Spleen (tissue), 7 donors: ENCODE data around the gene UBASH3B.

Source experiments
- POLR2A ChIP-seq, 3 donors: fragments of 450-650 bp; IDR thresholded peaks; one replicate each; pipeline ENCODE4 v1.5.1; 2017; ENCODE audit warnings: antibody characterized with exemption in 3 of 3, mild to moderate bottlenecking in 1 of 3
- POLR2AphosphoS5 ChIP-seq, 3 donors: sonication (generic); formaldehyde crosslinking; IDR thresholded peaks; one replicate each; pipeline ENCODE4 v1.5.1; 2017; ENCODE audit warnings: antibody characterized with exemption in 3 of 3
- TF ChIP-seq, protein P1 (sequence below), 11 experiments: fragments of 200-600 bp in 7 of 11; fragments of 450-650 bp in 4 of 11; sonication (generic) in 4 of 11; IDR thresholded peaks in 8 of 11; conservative IDR thresholded peaks in 3 of 11; 1 replicate in 7 of 11; 2 replicates in 4 of 11; pipeline versions ENCODE4 v1.4.0 to v1.8.0; 2016 to 2021; ENCODE audit warnings: antibody characterized with exemption in 11 of 11, inconsistent platforms in 4 of 11, mild to moderate bottlenecking in 1 of 11
- donor health status: DM: no; HTN: no; CAD: no; lungs with moderate emphysema.
- donor health status: DM: no; HTN: no; CAD: no.
- donor health status: DM: no; HTN: no; CAD: no.

DNA sequence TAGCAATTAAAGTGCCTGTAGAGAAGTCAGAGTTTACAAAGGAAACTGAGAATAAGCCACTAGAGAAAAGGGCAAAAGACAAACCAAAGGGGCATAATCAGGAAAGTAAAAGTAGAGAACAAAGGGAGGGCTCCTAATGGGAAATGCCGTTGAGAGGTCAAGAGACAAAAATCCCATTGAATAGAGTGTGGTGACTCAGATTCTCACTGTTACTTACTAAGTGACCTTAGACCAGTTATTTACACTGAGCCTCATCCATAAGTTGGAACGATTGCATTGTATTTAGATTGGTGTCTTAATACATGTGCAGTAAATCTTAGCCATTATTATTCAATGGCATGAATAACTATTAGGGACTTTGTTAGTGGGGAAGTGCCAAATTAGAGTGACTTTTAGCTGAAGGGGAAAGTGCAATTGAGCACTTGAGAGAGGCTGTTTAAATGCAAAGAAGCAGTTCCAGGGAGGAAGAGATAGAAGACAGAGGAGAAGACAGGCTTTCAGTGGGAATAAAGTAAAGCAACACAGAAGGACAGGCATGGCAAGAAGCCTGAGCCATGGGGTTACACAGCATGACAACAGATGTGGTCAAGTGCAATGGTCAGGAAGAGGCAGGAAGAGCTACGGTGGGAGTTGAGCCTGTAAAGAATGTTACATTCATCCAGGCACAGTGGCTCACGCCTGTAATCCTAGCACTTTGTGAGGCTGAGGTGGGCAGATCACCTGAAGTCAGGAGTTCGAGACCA, 82.6 kb downstream of the UBASH3B start:
- TF ChIP-seq, protein P1, sequence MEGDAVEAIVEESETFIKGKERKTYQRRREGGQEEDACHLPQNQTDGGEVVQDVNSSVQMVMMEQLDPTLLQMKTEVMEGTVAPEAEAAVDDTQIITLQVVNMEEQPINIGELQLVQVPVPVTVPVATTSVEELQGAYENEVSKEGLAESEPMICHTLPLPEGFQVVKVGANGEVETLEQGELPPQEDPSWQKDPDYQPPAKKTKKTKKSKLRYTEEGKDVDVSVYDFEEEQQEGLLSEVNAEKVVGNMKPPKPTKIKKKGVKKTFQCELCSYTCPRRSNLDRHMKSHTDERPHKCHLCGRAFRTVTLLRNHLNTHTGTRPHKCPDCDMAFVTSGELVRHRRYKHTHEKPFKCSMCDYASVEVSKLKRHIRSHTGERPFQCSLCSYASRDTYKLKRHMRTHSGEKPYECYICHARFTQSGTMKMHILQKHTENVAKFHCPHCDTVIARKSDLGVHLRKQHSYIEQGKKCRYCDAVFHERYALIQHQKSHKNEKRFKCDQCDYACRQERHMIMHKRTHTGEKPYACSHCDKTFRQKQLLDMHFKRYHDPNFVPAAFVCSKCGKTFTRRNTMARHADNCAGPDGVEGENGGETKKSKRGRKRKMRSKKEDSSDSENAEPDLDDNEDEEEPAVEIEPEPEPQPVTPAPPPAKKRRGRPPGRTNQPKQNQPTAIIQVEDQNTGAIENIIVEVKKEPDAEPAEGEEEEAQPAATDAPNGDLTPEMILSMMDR (IDR thresholded peaks at IDR 0.05 in 8 of 11, conservative IDR thresholded peaks at IDR 0.05 in 3 of 11) = no peak
- TF ChIP-seq POLR2A (IDR thresholded peaks at IDR 0.05) (no peak), POLR2AphosphoS5 (IDR thresholded peaks at IDR 0.05) (no peak)
